Left lung (tissue), 10 donors: Measurements from ENCODE around the gene SCAPER. TPM values are rescaled to one million over a fixed set of nuclear protein-coding genes. Genes with fewer than 3 reads are reported as not detected.
"Not testable (repeated sequence)": the region's sequence is repeated elsewhere in the genome, so short reads cannot be mapped to it uniquely, and the experiment has no call there.

Experiments used
- ATAC-seq: fragments of 200-7000 bp; cut with Tn5 transposase; one replicate; pipeline ENCODE4 v1.9.1; 2020; ENCODE audit warnings: moderate library complexity
- DNase-seq, 4 donors: peaks; one replicate each; pipeline ENCODE4 v3.0.0-alpha.2; 2013 to 2020
- H3K27ac ChIP-seq, 2 donors: fragments of 200-600 bp; sonication (generic) in 1 of 2; one replicate each; pipeline versions ENCODE4 v1.5.0 to v1.8.0; 2020 to 2021
- H3K27me3 ChIP-seq, 2 donors: fragments of 200-600 bp; sonication (generic) in 1 of 2; one replicate each; pipeline versions ENCODE4 v1.5.0 to v1.8.0; 2020 to 2021
- H3K36me3 ChIP-seq, 2 donors: fragments of 200-600 bp; sonication (generic) in 1 of 2; one replicate each; pipeline versions ENCODE4 v1.5.0 to v1.8.0; 2020 to 2021
- H3K4me1 ChIP-seq, 2 donors: fragments of 200-600 bp; one replicate each; pipeline ENCODE4 v1.8.0; 2021
- H3K4me3 ChIP-seq, 2 donors: fragments of 200-600 bp; sonication (generic) in 1 of 2; one replicate each; pipeline versions ENCODE4 v1.5.0 to v1.8.0; 2020 to 2021; ENCODE audit warnings: mild to moderate bottlenecking in 1 of 2
- H3K9me3 ChIP-seq, 2 donors: fragments of 200-600 bp; sonication (generic) in 1 of 2; one replicate each; pipeline versions ENCODE4 v1.5.0 to v1.8.0; 2020 to 2021
- intact Hi-C, 2 donors: fragments of 100-400 bp; cut with DNase I; formaldehyde crosslinking; loops; one replicate each; pipeline versions ENCODE4 v1.11.2 to v1.14.2; 2022
- polyA plus RNA-seq, 6 donors: library from polyadenylated mRNA; unstranded; fragments of 120-200 nt; gene quantifications; one replicate each; pipeline ENCODE4 v1.2.1, GENCODE V29; 2013; ENCODE audit not compliant: insufficient read length in 6 of 6
- total RNA-seq, 2 donors: library from RNA; stranded (reverse); fragmentation: NEBNext Ultra II Directional; extraction: Animal tissue kit (Norgen Biotek cat#: 25700); gene quantifications; one replicate each; pipeline ENCODE4 v1.2.1, GENCODE V29; 2021
- TF ChIP-seq, protein P1 (sequence below), 2 donors: fragments of 200-600 bp; sonication (generic) in 1 of 2; IDR thresholded peaks; one replicate each; pipeline versions ENCODE4 v1.5.0 to v1.8.0; 2021; ENCODE audit warnings: antibody characterized with exemption in 2 of 2
- donor health status: DM: no; HTN: yes; CAD: no.
- donor health status: DM: no; HTN: no; CAD: no.

Gene SCAPER
- total and polyA plus RNA-seq, 8 donors = 18.3 to 30.0 (median 26.6) TPM

DNA sequence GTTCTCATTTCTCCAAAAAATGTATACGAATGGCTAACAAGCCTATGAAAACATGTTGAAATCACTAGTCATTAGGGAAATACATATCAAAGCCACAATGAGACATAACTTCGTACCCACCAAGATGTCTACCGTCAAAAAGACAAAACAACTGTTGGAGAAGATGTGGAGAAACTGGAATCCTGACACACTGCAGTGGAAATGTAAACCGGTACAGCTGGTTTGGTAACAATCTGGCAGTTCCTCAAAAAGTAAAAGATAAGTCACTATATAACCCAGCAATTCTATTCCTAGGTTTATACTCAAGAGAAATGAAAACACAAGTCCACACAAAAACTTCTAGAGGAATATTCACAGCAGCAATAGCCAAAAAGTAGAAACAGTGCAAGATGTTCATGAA lies 7.0 kb downstream of the SCAPER start:
- ATAC-seq (no peak), DNase-seq (no peak)
- intact Hi-C loops = no loop called here
- no peaks in the 10 kb centered on the region for H3K27me3 ChIP-seq
- H3K27ac ChIP-seq = no peak overlapping the region
- TF ChIP-seq, protein P1, sequence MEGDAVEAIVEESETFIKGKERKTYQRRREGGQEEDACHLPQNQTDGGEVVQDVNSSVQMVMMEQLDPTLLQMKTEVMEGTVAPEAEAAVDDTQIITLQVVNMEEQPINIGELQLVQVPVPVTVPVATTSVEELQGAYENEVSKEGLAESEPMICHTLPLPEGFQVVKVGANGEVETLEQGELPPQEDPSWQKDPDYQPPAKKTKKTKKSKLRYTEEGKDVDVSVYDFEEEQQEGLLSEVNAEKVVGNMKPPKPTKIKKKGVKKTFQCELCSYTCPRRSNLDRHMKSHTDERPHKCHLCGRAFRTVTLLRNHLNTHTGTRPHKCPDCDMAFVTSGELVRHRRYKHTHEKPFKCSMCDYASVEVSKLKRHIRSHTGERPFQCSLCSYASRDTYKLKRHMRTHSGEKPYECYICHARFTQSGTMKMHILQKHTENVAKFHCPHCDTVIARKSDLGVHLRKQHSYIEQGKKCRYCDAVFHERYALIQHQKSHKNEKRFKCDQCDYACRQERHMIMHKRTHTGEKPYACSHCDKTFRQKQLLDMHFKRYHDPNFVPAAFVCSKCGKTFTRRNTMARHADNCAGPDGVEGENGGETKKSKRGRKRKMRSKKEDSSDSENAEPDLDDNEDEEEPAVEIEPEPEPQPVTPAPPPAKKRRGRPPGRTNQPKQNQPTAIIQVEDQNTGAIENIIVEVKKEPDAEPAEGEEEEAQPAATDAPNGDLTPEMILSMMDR (IDR thresholded peaks at IDR 0.05) = no peak
- H3K4me1 ChIP-seq = peaks cover 5 to 15% of the 10 kb centered on the region in 2 donors
- H3K4me3 ChIP-seq = no peak overlapping the region
- H3K36me3 ChIP-seq = no peaks in the 10 kb centered on the region
- no peaks in the 10 kb centered on the region for H3K9me3 ChIP-seq

DNA sequence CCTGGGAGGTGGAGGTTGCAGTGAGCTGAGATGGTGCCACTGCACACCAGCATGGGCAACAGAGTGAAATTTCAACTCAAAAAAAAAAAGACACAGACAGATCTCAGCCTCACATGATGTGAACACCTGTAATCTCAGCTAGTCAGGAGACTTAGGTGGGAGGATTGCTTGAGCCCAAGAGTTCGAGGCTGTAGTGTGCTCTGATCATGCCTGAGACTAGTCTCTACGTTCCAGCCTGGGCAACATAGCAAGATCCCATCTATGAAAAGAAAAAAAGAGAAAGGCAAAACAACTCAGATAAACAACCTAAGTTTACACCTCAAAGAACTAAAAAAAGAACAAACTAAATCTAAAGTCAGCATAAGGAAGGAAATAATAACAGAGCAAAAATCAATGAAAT lies 11.0 kb downstream of the SCAPER start:
- ATAC-seq (no peak), DNase-seq (no peak)
- H3K36me3 ChIP-seq = no peaks in the 10 kb centered on the region
- H3K27ac ChIP-seq = no peak overlapping the region
- intact Hi-C loops = no loop called here
- H3K9me3 ChIP-seq = no peaks in the 10 kb centered on the region
- no peak overlapping the region for H3K4me3 ChIP-seq
- TF ChIP-seq, protein P1 (IDR thresholded peaks at IDR 0.05) = no peak
- H3K27me3 ChIP-seq = no peaks in the 10 kb centered on the region
- peaks cover 3 to 5% of the 10 kb centered on the region in 2 donors for H3K4me1 ChIP-seq

DNA sequence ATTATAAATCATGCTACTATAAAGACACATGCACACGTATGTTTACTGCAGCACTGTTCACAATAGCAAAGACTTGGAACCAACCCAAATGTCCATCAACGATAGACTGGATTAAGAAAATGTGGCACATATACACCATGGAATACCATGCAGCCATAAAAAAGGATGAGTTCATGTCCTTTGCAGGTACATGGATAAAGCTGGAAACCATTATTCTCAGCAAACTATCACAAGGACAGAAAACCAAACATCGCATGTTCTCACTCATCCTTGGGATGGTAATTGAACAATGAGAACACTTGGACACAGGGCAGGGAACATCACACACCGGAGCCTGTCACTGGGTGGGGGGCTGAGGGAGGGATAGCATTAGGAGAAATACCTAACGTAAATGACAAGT lies 12.3 kb downstream of the SCAPER start:
- ATAC-seq, H3K9me3 ChIP-seq, H3K27ac ChIP-seq, H3K36me3 ChIP-seq, intact Hi-C loops, DNase-seq, H3K4me1 ChIP-seq, H3K27me3 ChIP-seq, H3K4me3 ChIP-seq: not testable (repeated sequence)

DNA sequence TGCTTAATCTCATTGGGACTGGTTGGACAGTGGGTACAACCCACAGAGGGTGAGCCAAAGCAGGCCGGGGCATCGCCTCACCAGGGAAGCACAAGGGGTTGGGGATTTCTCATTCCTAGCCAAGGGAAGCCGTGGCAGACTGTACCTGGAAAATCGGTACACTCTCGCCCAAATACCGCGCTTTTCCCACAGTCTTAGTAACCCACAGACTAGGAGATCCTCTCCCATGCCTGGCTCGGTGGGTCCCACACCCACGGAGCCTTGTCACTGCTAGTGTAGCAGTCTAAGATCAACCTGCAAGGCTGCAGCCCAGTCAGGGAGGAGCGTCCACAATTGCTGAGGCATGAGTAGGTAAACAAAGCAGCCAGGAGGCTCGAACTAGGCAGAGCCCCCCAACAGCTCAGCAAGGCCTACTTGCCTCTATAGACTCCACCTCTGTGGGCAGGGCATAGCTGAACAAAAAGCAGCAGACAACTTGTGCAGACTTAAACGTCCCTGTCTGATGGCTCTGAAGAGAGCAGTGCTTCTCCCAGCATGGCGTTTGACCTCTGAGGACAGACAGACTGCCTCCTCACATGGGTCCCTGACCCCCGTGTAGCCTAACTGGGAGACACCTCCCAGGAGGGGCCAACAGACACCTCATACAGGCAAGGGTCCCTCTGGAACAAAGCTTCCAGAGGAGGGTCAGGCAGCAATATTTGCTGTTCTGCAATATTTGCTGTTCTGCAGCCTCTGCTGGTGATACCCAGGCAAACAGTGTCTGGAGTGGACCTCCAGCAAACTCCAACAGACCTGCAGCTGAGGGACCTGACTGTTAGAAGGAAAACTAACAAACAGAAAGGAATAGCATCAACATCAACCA lies 17.6 kb downstream of the SCAPER start:
- H3K27ac ChIP-seq, H3K9me3 ChIP-seq, DNase-seq, H3K4me3 ChIP-seq, H3K36me3 ChIP-seq, H3K4me1 ChIP-seq, intact Hi-C loops, ATAC-seq, H3K27me3 ChIP-seq: not testable (repeated sequence)

DNA sequence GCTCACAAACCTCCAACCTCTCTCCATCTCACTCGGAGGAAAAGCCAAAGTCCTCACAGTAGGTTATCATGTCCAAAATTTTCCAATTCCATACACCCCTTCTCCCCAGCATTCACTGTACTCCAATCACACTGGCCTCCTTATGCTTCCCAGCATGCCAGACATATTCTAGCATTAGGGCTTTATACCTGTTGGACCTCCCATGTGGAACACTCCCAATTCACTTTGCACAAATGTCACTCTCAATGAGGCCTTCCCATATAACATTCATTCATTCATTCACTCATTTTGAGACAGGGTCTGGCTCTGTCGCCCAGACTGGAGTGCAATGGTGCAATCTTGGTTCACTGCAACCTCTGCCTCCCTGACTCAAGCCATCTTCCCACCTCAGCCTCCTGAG lies 19.9 kb downstream of the SCAPER start:
- H3K4me1 ChIP-seq = no peaks in the 10 kb centered on the region
- peaks cover 0 to 25% of the 10 kb centered on the region in 2 donors for H3K36me3 ChIP-seq
- H3K27me3 ChIP-seq = no peaks in the 10 kb centered on the region
- no peak overlapping the region for H3K4me3 ChIP-seq
- DNase-seq (no peak), ATAC-seq (no peak)
- H3K27ac ChIP-seq = no peak overlapping the region
- intact Hi-C loops = no loop called here
- H3K9me3 ChIP-seq = no peaks in the 10 kb centered on the region
- TF ChIP-seq, protein P1 (IDR thresholded peaks at IDR 0.05) = no peak

DNA sequence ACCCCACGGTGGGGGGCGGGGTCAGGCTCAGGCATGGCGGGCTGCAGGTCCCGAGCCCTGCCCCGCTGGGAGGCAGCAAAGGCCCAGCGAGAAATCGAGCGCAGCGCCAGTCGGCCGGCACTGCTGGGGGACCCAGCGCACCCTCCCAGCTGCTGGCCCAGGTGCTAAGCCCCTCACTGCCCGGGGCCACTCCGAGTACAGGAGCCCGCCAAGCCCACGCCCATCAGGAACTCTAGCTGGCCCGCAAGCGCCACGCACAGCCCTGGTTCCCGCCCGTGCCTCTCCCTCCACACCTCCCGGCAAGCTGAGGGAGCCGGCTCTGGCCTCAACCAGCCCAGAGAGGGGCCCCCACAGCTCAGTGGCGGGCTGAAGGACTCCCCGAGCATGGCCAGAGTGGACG lies 29.2 kb downstream of the SCAPER start:
- intact Hi-C loops = no loop called here
- H3K27me3 ChIP-seq = no peaks in the 10 kb centered on the region
- peaks cover 0 to 17% of the 10 kb centered on the region in 2 donors for H3K36me3 ChIP-seq
- H3K27ac ChIP-seq = no peak overlapping the region
- no peak overlapping the region for H3K4me3 ChIP-seq
- no peaks in the 10 kb centered on the region for H3K9me3 ChIP-seq
- ATAC-seq = no peak
- DNase-seq = no peak
- no peaks in the 10 kb centered on the region for H3K4me1 ChIP-seq
- TF ChIP-seq, protein P1 (IDR thresholded peaks at IDR 0.05) = no peak

DNA sequence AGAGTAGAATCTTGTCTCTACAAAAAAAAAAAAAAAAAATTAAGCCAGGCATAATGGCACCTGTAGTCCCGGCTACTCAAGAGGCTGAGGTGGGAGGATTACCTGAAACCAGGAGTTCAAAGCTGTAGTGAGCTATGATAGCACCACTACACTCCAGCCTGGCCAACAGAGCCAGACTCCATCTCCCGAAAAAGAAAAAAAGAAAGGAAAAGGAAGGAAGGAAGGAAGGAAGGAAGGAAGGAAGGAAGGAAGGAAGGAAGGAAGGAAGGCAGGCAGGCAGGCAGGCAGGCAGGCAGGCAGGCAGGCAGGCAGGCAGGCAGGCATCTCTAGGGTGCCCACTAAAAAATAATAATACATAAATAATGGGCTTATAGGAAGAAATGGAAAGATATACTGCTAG lies 32.1 kb downstream of the SCAPER start:
- H3K9me3 ChIP-seq, H3K27me3 ChIP-seq, H3K4me1 ChIP-seq, H3K4me3 ChIP-seq, H3K27ac ChIP-seq, ATAC-seq, intact Hi-C loops, DNase-seq: not testable (repeated sequence)
- H3K36me3 ChIP-seq = peaks cover 0 to 17% of the 10 kb centered on the region in 2 donors
